HG03432 (cell line): ENCODE data around the gene YBX3.
"Not testable (repeated sequence)": the region's sequence is repeated elsewhere in the genome, so short reads cannot be mapped to it uniquely, and the experiment has no call there.

Experiments used
- ATAC-seq: cut with Tn5 transposase; IDR thresholded peaks from one replicate; pipeline ENCODE4 v1.9.1; 2021; ENCODE audit warnings: mild to moderate bottlenecking, moderate library complexity; ENCODE audit not compliant: unreplicated experiment

Gene YBX3

GRCh38 chr12:10722905-10723746 is at the start of gene YBX3:
TSS of gene YBX3 (minus strand) at chr12:10723323. CDS start at chr12:10723111, 212 bp downstream.
- peak; percentile 56 for ATAC-seq

GRCh38 chr12:10771132-10771733 is 48.1 kb upstream of the YBX3 start:
- no peak for ATAC-seq

GRCh38 chr12:10759657-10760056 is 36.5 kb upstream of the YBX3 start:
- ATAC-seq = no peak

- ATAC-seq = no peak
Measured at GRCh38 chr12:10756194-10756593, 33.1 kb upstream of the YBX3 start.

- ATAC-seq = no peak
Measured at GRCh38 chr12:10753059-10753458, 29.9 kb upstream of the YBX3 start.

- ATAC-seq = peak; percentile 6
Measured at GRCh38 chr12:10750385-10750727, 27.2 kb upstream of the YBX3 start.

GRCh38 chr12:10749700-10750384 is 26.7 kb upstream of the YBX3 start:
- ATAC-seq = peak; percentile 91

- no peak for ATAC-seq
Measured at GRCh38 chr12:10747730-10748129, 24.6 kb upstream of the YBX3 start.

GRCh38 chr12:10743420-10743819 is 20.3 kb upstream of the YBX3 start:
- ATAC-seq = not testable (repeated sequence)

- no peak for ATAC-seq
Measured at GRCh38 chr12:10741845-10742244, 18.7 kb upstream of the YBX3 start.

- ATAC-seq = peak; percentile 40
Measured at GRCh38 chr12:10740182-10740581, 17.1 kb upstream of the YBX3 start.

GRCh38 chr12:10739157-10740118 is 16.3 kb upstream of the YBX3 start:
- no peak for ATAC-seq

- no peak for ATAC-seq
Measured at GRCh38 chr12:10737249-10737648, 14.1 kb upstream of the YBX3 start.

- no peak for ATAC-seq
Measured at GRCh38 chr12:10736463-10736862, 13.3 kb upstream of the YBX3 start.

GRCh38 chr12:10735428-10735827 is 12.3 kb upstream of the YBX3 start:
- no peak for ATAC-seq

GRCh38 chr12:10732549-10732948 is 9.4 kb upstream of the YBX3 start:
- no peak for ATAC-seq

- ATAC-seq = no peak
Measured at GRCh38 chr12:10732066-10732465, 8.9 kb upstream of the YBX3 start.

- no peak for ATAC-seq
Measured at GRCh38 chr12:10730559-10730958, 7.4 kb upstream of the YBX3 start.

- no peak for ATAC-seq
Measured at GRCh38 chr12:10728091-10728490, 5.0 kb upstream of the YBX3 start.

GRCh38 chr12:10726945-10727344 is 3.8 kb upstream of the YBX3 start:
- no peak for ATAC-seq

GRCh38 chr12:10725003-10725402 is 1.9 kb upstream of the YBX3 start:
- no peak for ATAC-seq
